ENCODE data around the gene SAMD7.

The SAMD7 gene

DNA sequence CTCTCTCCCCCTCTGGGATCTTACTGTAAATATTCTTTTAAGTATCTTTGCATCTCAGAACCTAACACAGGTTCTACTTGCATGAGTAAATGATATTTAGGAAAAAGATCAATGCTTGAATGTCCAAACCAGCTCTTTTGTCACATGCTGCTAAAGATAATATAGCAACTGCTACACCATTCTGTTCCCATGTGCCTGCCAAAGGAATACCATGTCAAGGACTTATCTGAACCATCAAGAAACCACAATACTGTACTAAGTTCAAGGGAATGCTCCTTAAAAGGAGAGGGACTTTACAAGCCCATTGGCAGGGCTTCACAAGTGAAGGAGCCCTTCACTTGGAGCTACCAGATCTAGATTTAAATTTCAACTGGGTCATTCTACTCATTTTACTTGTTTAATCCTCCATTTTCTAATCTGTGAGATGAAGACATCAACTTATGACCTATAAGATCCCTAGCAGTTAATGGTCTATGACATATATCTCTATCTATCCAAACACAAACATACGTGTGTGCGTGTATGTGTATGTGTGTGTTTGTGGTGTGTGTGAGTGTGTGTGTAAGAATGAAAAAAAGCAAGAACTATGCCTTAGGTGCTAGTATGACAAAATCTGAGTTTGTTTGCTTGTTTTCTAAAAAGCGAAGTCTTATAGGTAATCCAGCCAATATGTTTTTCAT is 42.2 kb downstream of the SAMD7 start:
- no peak overlapping the region for H3K27ac Mint-ChIP-seq (ENCODE audit: low read depth)
- no peak overlapping the region for H3K4me3 Mint-ChIP-seq
- ATAC-seq (replicated peaks; ENCODE audit: extremely low read depth, poor library complexity, severe bottlenecking) (no peak), DNase-seq (ENCODE audit: low spot score in 2 of 2) (no peak)
- no peaks in the 10 kb centered on the region for H3K4me1 Mint-ChIP-seq
- H3K9me3 Mint-ChIP-seq = no peaks in the 10 kb centered on the region
- peaks cover 54% of the 10 kb centered on the region for H3K27me3 Mint-ChIP-seq
- H3K36me3 Mint-ChIP-seq (ENCODE audit: insufficient read depth) = no peaks in the 10 kb centered on the region

DNA sequence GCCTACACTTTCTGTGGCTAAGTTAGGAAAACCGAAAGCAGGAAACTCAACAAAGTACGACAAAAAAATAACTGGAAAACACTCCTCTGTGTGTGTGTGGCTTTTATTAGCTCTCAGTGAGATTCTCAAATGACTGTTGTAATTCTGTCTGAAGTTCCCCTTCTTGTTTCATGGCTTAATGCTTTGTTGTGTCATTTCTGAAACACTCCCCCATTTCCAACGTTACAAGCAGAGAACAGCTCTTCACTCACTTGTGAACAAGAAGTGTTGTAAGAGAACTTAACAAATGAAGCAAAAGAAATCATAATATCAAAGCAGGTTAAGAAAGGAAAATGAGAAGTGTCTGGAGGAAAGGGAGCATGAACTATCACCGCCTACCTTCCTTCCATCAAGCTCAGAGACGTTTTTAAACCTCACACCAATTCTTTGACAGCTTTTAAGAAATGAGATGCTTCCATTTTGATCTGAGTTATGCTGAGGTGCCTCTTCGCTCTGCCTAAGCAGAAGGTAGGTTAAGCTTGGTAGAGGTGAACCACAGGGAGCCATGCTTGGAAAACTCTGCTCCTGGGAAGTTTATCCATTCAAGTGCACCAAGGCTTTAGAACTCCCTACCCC is 42.9 kb downstream of the SAMD7 start:
- H3K9me3 Mint-ChIP-seq = no peaks in the 10 kb centered on the region
- no peak overlapping the region for H3K27ac Mint-ChIP-seq (ENCODE audit: low read depth)
- no peak for ATAC-seq (replicated peaks; ENCODE audit: extremely low read depth, poor library complexity, severe bottlenecking)
- no peak overlapping the region for H3K4me3 Mint-ChIP-seq
- H3K4me1 Mint-ChIP-seq = no peaks in the 10 kb centered on the region
- H3K27me3 Mint-ChIP-seq = peaks cover 61% of the 10 kb centered on the region
- no peaks in the 10 kb centered on the region for H3K36me3 Mint-ChIP-seq (ENCODE audit: insufficient read depth)
- DNase-seq (ENCODE audit: low spot score in 2 of 2) = no peak

DNA sequence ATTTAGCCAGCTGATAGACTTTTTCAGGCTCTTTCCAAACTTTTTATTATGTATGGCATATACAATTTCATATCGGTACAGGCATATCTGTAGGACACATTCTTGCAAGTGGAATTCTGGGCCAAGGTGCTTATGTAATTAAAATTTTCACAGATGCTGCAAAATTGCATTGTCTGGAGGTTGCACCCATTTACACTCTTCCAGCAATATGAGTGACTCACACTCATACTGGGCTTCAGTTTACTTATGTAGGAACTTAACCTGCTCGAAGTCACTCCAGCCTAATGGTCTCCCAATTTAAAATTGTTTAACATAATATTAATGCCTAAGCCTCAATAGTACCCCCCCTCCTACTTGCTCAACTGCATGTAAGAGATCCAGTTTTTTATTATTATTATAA is 44.0 kb downstream of the SAMD7 start:
- H3K27me3 Mint-ChIP-seq = peaks cover 66% of the 10 kb centered on the region

DNA sequence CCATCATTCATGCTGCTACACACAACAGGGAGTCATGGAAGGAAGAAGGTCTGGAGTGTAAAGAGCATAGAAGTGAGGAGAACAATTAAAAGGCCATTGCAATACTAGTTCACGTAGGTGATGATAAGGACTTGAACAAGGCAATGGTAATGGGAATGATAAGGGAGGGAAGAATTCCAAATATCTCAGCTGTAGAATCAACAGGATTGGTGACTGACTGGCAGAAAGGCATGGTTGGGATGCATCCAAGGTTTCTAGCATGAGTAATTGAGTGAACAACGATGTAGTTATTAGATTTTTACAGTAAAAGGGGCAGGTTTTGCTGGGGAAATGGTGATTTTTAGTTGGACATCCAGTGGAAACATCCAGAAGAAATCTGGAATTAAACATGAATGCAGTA is 52.8 kb downstream of the SAMD7 start:
- no peak for DNase-seq (ENCODE audit: low spot score in 2 of 2)
- Mint-ChIP-seq H3K4me1 (peaks cover 29% of the 10 kb centered on the region), H3K9me3 (no peaks in the 10 kb centered on the region), H3K27me3 (peaks cover 17% of the 10 kb centered on the region), H3K27ac (ENCODE audit: low read depth) (no peak overlapping the region), H3K4me3 (no peak overlapping the region), H3K36me3 (ENCODE audit: insufficient read depth) (peaks cover 18% of the 10 kb centered on the region)
- ATAC-seq (replicated peaks; ENCODE audit: extremely low read depth, poor library complexity, severe bottlenecking) = no peak

More for the DNA sequence above, 44.0 kb downstream of the SAMD7 start:
- Mint-ChIP-seq H3K4me1 (no peaks in the 10 kb centered on the region), H3K9me3 (no peaks in the 10 kb centered on the region), H3K27ac (ENCODE audit: low read depth) (no peak overlapping the region), H3K4me3 (no peak overlapping the region), H3K36me3 (ENCODE audit: insufficient read depth) (no peaks in the 10 kb centered on the region)
- no peak for DNase-seq (ENCODE audit: low spot score in 2 of 2)
- no peak for ATAC-seq (replicated peaks; ENCODE audit: extremely low read depth, poor library complexity, severe bottlenecking)

DNA sequence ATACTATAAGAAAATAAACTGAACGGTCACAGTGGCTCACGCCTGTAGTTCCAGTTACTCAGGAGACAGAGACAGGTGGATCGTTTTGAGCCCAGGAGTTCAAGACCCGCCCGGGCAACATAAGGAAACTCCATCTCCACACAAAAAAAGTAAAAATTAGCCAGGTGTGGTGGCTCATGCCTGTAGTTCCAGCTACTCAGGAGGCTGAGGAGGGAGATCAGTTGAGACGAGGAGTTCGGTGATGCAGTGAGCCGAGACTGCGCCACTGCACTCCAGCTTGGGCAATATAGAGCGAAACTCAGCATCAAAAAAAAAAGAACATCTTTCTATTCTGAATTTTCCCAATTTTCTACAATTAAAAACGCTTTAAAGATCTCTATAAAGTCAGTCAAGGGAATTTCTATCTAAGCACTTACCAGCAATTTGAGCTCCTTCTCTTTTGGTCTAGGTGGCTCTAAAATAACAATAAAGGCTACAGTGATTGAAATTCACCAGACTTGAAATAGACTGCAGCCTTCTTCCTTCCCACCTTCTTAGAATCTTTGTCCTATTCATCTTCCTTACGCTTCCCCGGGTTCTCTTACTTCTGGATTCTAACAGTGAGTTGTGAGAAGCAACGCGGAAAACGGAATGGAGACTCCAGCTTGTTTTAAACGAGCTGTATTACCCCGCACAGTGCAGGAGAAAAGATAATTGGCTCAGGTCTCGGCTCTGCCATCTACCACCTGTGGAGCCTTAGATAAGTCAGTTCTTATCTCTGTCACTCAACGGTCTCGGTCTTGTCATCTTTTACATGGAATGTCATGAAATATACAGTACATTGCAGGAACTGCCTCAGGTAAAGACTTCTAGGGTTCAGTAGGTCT is 54.4 kb downstream of the SAMD7 start:
- DNase-seq (ENCODE audit: low spot score in 2 of 2) (peak in 1 of 2 donors; percentile 15), ATAC-seq (replicated peaks; ENCODE audit: extremely low read depth, poor library complexity, severe bottlenecking) (no peak)
- Mint-ChIP-seq H3K9me3 (no peaks in the 10 kb centered on the region), H3K4me3 (peak overlapping the region; percentile 97), H3K36me3 (ENCODE audit: insufficient read depth) (peaks cover 18% of the 10 kb centered on the region), H3K27ac (ENCODE audit: low read depth) (peak overlapping the region; percentile 99), H3K27me3 (peaks cover 8% of the 10 kb centered on the region), H3K4me1 (peaks cover 43% of the 10 kb centered on the region)

DNA sequence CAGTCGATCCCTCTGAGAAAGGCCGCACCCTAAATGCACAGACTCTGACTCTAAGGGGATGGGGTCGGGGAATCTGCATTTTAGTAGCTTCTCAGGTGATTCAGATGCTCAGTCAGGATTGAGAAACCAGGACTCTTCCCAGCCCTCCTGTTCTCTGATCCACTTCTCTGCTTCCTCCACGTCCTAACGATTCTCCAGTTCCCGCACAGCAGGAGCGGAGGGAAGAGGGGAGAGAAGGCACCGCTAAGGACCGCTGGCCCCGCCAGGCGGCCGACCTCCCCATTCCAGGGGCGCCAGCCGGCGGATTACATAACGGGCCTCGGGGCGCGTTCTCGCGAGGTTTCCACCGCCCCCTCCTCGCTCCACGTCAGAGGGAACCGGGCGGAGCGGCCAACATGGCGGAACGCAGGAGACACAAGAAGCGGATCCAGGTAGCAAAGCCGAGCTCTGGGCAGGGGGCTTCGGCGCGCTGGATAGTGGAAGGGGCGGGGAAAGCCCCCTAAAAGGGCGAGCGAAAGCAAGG is 55.1 kb downstream of the SAMD7 start, which contains the start of gene SEC62:
TSS of gene SEC62 (plus strand) at position 380 of the 523 bp plus-strand sequence. CDS start at position 396, 16 bp downstream.
- Mint-ChIP-seq H3K27me3 (peaks cover 1% of the 10 kb centered on the region), H3K9me3 (no peaks in the 10 kb centered on the region), H3K4me1 (peaks cover 44% of the 10 kb centered on the region), H3K4me3 (peak within 1 kb of the TSS; percentile 97), H3K36me3 (ENCODE audit: insufficient read depth) (peaks cover 18% of the 10 kb centered on the region), H3K27ac (ENCODE audit: low read depth) (peak within 1 kb of the TSS; percentile 99)
- ATAC-seq (replicated peaks; ENCODE audit: extremely low read depth, poor library complexity, severe bottlenecking) (peak; percentile 89), DNase-seq (ENCODE audit: low spot score in 2 of 2) (peak; percentile 91 to 94)

DNA sequence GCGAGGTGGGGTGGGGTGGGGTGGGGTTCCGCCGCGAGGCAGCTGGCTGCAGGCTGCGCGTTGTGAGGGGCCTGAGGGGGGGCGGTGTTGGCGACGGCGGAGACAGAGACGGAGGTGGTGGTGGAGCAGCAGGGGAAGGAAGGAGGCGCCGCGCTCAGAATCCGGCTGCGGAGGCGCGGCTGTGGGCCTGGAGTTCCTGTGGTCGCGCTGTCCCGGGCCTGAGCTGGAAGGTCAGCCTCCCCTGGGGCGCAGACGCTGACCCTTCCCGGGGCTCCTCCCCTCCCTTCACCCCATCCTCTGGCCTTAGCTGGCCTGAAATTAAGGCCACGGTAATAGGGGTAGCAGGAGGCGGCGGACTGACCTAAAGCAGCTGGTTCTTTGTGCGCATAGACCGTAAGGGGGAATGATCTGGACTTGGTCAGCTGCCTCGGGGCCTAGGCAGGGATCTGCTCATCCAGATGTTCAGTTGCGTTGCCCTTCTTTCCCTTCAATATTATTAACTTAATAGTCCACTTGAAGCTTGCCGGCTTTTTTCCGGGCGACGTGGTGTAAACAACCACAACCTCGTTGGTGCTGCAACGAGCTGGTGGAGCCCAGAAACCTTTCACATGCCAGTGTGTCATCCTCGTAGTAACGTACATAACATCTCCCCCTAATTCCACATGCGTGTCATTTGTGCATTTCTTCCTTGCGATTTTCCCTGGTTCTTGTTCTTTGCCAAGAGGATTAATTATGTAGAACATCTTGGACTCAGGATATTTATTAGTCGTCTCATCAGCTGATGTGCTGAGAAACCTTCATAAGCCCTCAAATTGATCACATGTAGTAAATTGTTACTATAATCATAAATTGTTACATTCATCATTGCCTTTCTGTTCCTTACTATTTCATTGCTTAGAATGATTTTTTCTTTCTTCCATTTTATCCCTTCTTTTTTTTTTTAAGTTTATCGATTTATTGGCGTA is 55.9 kb downstream of the SAMD7 start:
- Mint-ChIP-seq H3K36me3 (ENCODE audit: insufficient read depth) (peaks cover 19% of the 10 kb centered on the region), H3K27ac (ENCODE audit: low read depth) (peak overlapping the region; percentile 99), H3K4me1 (peaks cover 51% of the 10 kb centered on the region), H3K9me3 (no peaks in the 10 kb centered on the region), H3K27me3 (no peaks in the 10 kb centered on the region), H3K4me3 (peak overlapping the region; percentile 97)
- peak; percentile 22 to 34 for DNase-seq (ENCODE audit: low spot score in 2 of 2)
- peak; percentile 82 for ATAC-seq (replicated peaks; ENCODE audit: extremely low read depth, poor library complexity, severe bottlenecking)

DNA sequence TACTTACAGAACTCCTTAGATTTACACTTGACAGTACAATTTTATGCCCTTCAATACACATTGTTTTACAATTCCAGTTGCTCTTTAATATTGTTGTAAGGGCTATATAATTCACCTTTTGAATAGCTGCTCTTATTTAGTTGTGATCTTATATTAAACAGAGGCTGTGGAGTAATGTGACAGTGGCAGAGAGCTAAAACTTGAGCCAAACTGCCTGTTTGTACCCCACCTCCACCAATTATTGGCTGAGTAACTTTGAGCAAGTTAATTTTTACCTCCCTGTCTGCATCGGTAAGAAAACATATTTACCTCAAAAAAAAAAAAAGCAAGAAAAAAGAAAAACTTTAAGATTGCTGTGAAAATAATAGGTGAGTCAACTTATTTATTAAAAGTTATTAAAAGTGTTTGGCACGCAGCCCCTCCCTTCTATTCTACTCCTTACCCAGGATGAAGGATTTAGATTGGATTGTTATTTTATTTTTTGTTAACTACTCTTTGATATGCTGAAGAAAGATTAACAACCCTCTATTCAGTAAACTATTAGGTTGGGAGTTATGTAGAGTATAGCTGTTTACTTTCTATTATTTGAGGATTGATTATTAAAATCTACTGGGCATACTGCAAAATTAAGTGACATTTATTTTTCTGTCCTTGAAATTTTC is 57.0 kb downstream of the SAMD7 start:
- Mint-ChIP-seq H3K36me3 (ENCODE audit: insufficient read depth) (peaks cover 21% of the 10 kb centered on the region), H3K27me3 (no peaks in the 10 kb centered on the region), H3K9me3 (no peaks in the 10 kb centered on the region), H3K4me1 (peaks cover 54% of the 10 kb centered on the region), H3K27ac (ENCODE audit: low read depth) (peak overlapping the region; percentile 99), H3K4me3 (peak overlapping the region; percentile 97)
- DNase-seq (ENCODE audit: low spot score in 2 of 2) (no peak), ATAC-seq (replicated peaks; ENCODE audit: extremely low read depth, poor library complexity, severe bottlenecking) (no peak)

DNA sequence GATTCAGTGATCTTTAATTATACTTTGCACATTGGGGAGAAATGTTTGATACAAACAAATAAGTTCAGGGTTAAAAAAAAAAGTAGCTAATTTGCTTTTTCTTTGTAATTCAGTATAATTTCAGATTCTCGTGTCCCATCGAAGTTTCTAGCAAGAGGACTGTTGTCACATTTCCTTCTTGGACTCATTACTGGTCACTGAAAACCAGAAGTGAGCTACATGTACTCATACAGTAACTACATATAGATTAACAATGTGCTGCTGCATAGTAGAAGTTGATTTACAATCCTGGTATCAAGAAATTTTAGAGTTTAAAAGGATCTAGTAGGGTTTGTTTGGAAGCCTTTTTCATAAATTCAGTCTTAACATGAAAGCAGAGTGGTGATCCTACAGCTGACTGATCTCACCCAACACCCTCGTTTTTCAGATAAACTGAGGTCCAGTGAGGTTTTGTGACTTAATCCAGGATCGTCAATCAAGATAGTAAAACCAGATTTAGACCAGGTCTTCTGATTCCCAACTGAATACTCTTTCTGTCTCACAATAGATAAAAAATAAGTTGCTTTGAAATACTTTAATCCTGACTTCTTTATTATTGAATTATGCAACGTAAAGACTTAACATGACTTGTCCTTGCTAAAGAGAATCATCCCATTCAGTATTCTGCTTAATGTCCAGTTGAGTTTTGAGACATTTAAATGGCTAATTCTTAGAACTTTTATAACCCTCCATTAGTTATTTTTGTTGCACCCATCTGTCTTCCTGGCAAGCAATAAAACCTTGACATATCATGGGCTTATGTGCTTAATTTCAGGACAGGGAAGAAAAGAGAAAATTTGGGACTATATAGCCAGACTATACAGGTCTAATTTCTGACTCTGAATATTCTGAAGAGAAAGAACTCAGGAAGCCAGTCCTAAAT is 58.1 kb downstream of the SAMD7 start:
- Mint-ChIP-seq H3K4me1 (peaks cover 59% of the 10 kb centered on the region), H3K9me3 (no peaks in the 10 kb centered on the region), H3K4me3 (no peak overlapping the region), H3K36me3 (ENCODE audit: insufficient read depth) (peaks cover 24% of the 10 kb centered on the region), H3K27me3 (no peaks in the 10 kb centered on the region), H3K27ac (ENCODE audit: low read depth) (peak overlapping the region; percentile 99)
- ATAC-seq (replicated peaks; ENCODE audit: extremely low read depth, poor library complexity, severe bottlenecking) = no peak
- DNase-seq (ENCODE audit: low spot score in 2 of 2) = no peak

DNA sequence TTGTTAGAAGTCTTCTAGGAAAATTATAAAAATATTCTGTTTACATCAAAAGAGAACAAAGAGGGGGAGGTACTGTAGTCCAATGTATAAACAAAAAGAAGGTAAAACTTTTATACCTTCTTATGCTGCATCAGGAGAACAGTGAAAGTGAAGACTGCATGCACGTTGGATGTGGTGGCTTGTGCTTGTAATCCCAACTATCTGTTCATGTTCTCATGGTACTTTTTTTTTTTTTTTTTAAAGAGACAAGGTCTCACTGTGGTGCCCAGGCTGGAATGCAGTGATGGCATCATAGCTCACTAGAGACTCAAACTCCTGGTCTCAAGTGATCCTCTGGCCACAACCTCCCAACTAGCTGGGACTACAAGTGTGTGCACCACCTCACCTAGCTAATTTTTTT is 59.5 kb downstream of the SAMD7 start:
- Mint-ChIP-seq H3K27ac (ENCODE audit: low read depth) (no peak overlapping the region), H3K9me3 (no peaks in the 10 kb centered on the region), H3K27me3 (no peaks in the 10 kb centered on the region), H3K4me1 (peaks cover 60% of the 10 kb centered on the region), H3K4me3 (no peak overlapping the region), H3K36me3 (ENCODE audit: insufficient read depth) (peaks cover 28% of the 10 kb centered on the region)
- DNase-seq (ENCODE audit: low spot score in 2 of 2) = no peak
- ATAC-seq (replicated peaks; ENCODE audit: extremely low read depth, poor library complexity, severe bottlenecking) = no peak

DNA sequence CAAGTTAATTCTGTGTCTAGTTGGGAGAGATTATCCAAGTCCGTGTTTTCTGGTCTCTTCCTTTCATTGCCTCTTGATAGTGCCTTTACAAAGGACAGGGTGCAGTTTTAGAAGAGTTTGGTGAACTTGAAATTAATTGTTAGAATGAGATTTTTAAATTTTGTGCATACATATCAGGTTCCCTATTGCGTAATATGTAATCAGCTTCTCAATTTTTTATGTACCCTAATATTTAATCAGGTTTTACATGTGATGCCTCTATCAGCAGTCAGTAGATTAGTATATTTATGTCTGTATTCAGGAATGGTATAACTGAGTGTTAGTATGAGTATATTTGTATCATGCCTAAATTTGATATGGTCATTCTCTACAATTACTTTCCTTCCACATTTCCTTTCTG is 60.1 kb downstream of the SAMD7 start:
- Mint-ChIP-seq H3K36me3 (ENCODE audit: insufficient read depth) (peaks cover 33% of the 10 kb centered on the region), H3K27me3 (no peaks in the 10 kb centered on the region), H3K9me3 (no peaks in the 10 kb centered on the region), H3K4me1 (peaks cover 59% of the 10 kb centered on the region), H3K4me3 (no peak overlapping the region), H3K27ac (ENCODE audit: low read depth) (no peak overlapping the region)
- ATAC-seq (replicated peaks; ENCODE audit: extremely low read depth, poor library complexity, severe bottlenecking) (no peak), DNase-seq (ENCODE audit: low spot score in 2 of 2) (no peak)

All from central memory CD8-positive, alpha-beta T cell (primary cell).